Measurements from ENCODE around the gene NOC2L.
"Not testable (repeated sequence)": the region's sequence is repeated elsewhere in the genome, so short reads cannot be mapped to it uniquely, and the experiment has no call there.

Gene NOC2L

DNA sequence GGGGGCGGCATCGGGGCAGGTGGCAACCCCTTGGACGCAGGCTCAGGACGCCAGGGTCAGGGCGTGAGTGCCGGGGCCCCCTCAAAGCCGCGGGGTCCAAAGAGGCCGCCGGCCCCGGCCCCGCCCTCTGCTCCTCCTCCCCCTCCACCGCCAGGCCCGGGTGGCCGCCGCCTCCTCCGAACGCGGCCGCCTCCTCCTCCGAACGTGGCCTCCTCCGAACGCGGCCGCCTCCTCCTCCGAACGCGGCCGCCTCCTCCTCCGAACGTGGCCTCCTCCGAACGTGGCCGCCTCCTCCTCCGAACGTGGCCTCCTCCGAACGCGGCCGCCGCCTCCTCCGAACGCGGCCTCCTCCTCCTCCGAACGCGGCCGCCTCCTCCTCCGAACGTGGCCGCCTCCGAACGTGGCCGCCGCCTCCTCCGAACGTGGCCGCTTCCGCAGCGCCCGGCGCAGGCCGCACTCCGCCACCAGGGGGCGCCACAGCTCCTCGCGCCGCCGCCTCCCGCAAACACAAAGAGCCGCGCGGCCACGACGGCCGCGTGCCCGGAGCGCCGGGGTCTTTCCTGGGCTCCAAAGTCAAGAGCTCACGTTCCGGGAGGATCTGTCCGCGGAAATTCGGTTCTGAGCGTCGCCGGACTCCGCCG, 54.6 kb downstream of the NOC2L start:
- DNase-seq: peak in 40 of 51 donors; percentile 22 to 84 (median 54)

GRCh38 chr1:903721-904271, 55.3 kb downstream of the NOC2L start:
- no peak for DNase-seq

DNA sequence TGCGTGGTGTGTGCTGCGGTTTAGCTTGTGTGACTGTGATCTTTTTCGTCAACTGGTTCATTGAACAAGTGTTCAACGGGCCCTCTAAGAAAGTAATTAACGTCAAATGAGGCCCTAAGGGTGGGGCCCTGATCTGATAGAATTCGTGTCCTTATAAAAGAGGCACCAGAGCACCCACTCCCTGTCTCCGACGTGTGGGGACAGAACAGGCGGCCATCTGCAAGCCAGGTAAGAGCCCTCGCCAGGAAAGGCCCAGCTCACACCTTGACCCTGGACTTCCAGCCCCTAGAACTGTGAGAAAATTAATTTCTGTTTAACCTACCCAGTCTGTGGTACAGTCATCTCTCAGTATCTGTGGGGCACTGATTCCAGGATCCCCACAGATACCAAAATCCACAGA, 55.8 kb downstream of the NOC2L start:
- DNase-seq: no peak

DNA sequence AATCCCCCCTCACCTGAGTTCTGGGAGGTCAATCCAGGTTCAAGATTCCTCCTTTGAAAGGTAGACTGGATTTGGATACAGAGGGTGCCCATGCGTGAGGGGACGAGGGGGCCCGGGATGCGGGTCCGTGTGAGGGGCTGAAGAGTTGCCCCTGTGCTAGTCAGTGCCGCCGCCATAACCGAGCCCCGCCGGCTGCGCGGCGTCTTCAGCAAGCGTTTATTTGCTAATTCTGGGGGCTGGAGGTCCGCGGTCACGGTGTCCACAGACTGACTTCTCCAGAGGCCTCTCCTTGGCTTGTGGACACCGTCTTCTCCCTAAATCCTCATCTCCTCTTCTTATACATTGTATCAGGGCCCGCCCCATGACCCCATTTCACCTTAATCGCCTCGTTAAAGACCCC, 56.3 kb downstream of the NOC2L start:
- no peak for DNase-seq

- DNase-seq: no peak
These were observed 57.8 kb downstream of the NOC2L start for GRCh38 chr1:901108-901859.

- no peak for DNase-seq
These were observed 59.3 kb downstream of the NOC2L start for GRCh38 chr1:899636-900317.

GRCh38 chr1:897951-898350, 61.1 kb downstream of the NOC2L start:
- not testable (repeated sequence) for DNase-seq

GRCh38 chr1:897226-897625, 61.8 kb downstream of the NOC2L start:
- DNase-seq: no peak
